GM13977 (cell line): ENCODE results near the gene TRUB1.

Source experiments
- DNase-seq: peaks from one replicate; pipeline ENCODE4 v3.0.0; 2012; ENCODE audit warnings: low spot score
- in situ Hi-C: fragments of 300-500 bp; cut with MboI; formaldehyde crosslinking; loops from one replicate; pipeline ENCODE4 v1.12.0; 2022; ENCODE audit warnings: low sequenced_read_pairs, low pct_unique_long_range_greater_than_20kb, mixed read lengths, inconsistent platforms; ENCODE audit not compliant: unreplicated experiment
- TF ChIP-seq, protein P1 (sequence below): IDR thresholded peaks from 2 replicates; pipeline ENCODE4 v1.5.1; 2012; ENCODE audit warnings: mild to moderate bottlenecking, control low read depth; ENCODE audit not compliant: insufficient read depth; ENCODE audit errors: extremely low read depth, missing control alignments

The TRUB1 gene

GRCh38 chr10:115001506-115002381 is 63.7 kb downstream of the TRUB1 start:
- TF ChIP-seq, protein P1, sequence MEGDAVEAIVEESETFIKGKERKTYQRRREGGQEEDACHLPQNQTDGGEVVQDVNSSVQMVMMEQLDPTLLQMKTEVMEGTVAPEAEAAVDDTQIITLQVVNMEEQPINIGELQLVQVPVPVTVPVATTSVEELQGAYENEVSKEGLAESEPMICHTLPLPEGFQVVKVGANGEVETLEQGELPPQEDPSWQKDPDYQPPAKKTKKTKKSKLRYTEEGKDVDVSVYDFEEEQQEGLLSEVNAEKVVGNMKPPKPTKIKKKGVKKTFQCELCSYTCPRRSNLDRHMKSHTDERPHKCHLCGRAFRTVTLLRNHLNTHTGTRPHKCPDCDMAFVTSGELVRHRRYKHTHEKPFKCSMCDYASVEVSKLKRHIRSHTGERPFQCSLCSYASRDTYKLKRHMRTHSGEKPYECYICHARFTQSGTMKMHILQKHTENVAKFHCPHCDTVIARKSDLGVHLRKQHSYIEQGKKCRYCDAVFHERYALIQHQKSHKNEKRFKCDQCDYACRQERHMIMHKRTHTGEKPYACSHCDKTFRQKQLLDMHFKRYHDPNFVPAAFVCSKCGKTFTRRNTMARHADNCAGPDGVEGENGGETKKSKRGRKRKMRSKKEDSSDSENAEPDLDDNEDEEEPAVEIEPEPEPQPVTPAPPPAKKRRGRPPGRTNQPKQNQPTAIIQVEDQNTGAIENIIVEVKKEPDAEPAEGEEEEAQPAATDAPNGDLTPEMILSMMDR, result no peak
- no peak for DNase-seq
- in situ Hi-C loops, result no loop called here

- TF ChIP-seq, protein P1, result no peak
- DNase-seq, result no peak
- in situ Hi-C loops, result no loop called here
These were observed 65.4 kb downstream of the TRUB1 start for GRCh38 chr10:115003396-115003795.

- TF ChIP-seq, protein P1, result no peak
- in situ Hi-C loops, result no loop called here
- no peak for DNase-seq
These were observed 66.4 kb downstream of the TRUB1 start for GRCh38 chr10:115004236-115004862.

DNA sequence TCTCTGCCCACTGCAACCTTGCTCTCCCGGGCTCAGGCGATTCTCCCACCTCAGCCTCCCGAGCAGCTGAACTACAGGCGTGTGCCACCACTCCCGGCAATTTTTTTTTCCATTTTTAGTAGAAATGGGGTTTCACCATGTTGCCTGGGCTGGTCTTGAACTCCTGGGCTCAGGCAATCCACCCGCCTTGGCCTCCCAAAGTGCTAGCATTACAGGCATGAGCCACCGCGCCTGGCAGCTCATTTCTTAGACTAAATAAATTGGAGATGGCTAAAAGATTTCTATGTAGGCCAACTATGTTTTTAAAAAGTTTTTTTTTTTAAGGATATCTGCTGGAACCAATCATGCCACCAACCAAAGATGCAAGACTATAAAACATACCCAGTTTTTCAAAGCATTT is 67.8 kb downstream of the TRUB1 start:
- no peak for DNase-seq
- in situ Hi-C loops, result no loop called here
- TF ChIP-seq, protein P1, result no peak

- no peak for DNase-seq
- in situ Hi-C loops, result no loop called here
- TF ChIP-seq, protein P1, result no peak
These were observed 80.4 kb downstream of the TRUB1 start for GRCh38 chr10:115018185-115018931.

- no peak for DNase-seq
- in situ Hi-C loops, result no loop called here
- TF ChIP-seq, protein P1, result no peak
These were observed 82.5 kb downstream of the TRUB1 start for GRCh38 chr10:115020449-115020848.
